NCI-H187 treated with DMSO at 0.1 percent for 48 hours (cell line): Measurements from ENCODE around the gene POMGNT1.

ENCODE experiments used
- DNase-seq: peaks from one replicate; lab custom pipeline; 2025; lab: John Stamatoyannopoulos, UW

Gene POMGNT1

DNA sequence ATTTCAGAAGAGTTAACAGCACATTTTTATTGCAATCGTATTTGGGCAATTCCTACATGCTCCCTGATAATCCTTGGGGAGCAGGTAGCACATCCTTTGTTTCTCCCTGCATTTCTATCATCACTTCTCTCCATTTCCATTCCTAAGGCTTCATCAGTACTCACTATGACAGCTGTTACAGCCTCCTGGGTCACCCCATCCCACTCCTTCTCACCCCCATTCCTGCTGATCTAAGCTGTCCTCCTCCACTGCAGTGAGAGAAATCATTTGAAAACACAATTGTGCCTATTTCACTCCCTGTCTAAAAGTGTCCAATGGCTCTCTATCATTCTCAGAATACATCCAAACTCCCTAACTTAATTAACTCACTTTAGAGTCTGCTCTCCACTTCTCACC, 40.3 kb downstream of the POMGNT1 start:
- no peak for DNase-seq

DNA sequence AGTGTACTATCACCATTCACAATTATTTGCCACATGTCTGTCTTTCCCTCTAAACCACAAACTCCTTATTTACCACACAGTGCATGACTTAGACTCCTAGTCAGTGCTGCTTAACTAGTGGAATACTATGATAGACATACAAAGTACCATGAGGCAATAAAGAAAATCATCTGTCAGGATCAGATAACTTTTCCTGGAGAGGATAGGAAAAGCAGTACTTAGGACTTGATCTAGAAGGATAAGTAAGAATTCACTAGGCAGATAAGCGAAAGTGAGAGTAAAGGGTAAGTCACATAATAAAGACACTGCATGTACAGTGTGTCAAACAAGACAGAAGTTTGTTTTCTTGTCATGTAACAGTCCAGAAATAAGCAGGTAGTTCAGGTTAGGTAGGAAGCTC, 44.5 kb downstream of the POMGNT1 start:
- DNase-seq: no peak

DNA sequence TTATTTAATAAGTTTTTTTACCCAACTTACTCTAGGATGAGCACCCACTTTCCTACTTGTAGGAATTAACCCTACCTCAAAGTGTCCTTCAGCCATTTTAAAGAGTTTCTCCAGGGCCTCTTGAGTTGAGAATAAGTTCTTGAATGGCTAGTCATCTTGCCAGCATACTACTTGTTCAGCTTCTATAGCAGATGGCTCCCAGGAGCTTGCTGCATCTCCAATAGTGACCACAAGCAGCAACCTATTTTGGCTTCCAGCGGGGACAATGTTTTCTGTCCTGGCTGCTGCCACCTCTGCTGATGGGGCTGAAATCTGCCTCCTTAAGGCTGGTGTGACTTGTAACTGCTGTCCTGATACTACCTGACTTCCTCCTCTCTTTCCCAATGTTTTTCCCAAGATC, 45.0 kb downstream of the POMGNT1 start:
- DNase-seq: no peak

DNA sequence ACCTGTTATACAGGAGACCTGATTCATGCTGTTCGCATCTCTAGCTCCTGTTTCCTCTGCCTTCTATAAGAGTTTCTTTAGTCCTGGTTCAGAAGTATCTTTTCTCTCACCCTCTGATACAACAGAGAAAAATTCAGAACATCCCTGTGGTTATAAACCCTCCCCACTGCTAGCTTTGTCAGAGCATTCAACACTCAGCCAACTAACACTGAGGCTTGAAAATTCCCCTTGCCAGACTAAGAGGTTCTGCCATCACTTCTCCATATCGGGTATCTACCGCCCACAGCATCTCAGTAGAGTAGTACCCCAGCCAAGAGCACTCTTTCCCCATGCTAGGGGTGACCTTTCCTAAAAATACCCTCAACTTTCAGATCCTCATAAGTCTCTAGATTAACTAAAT, 46.2 kb downstream of the POMGNT1 start:
- DNase-seq: no peak

DNA sequence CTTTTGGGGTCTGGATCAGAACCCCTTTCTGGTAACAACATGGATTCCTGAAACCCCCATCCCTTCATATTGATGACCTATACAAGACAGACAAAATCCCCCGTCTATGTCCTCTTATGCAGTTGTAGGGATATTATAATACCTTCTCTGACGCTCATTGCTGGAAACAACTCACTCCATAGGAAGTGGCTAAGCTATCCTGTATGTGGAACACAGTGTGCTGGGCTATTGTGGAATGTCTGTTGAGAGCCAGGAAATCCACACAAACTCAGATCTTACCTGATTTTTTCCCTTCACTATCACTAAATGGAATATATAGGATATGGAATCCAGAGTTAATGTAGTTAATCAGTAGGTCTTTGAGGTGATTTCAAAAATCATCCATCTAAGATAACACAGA, 48.1 kb downstream of the POMGNT1 start:
- DNase-seq: no peak

DNA sequence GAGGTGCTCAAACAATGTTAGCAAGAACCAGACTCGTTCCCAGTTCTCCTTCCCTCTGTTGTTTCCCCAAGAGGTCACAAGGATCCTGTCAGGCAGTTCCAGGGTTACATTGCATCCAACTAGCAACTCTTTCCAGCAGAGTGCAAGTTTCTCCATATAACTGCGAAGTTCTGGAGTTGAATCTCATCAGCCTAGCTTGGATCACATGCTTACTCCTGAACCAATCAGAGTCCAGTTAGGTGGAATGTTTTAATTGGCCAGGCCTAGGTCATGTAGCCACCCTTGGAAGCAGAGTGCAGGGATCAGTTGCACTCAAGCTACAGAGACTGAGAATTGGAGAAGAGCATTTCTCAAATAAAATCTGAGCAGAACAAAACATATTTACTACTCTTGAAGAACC, 49.9 kb downstream of the POMGNT1 start:
- no peak for DNase-seq
